HEK293T (cell line): ENCODE data around the gene CDH4.

Experiments used
- ARNT ChIP-seq: fragments of 450-650 bp; IDR thresholded peaks from 2 replicates; pipeline ENCODE4 v1.6.1; 2017; ENCODE audit warnings: mild to moderate bottlenecking
- BHLHE40 ChIP-seq: fragments of 450-650 bp; IDR thresholded peaks from 2 replicates; pipeline ENCODE4 v1.6.1; 2016; ENCODE audit warnings: mild to moderate bottlenecking, moderate library complexity, borderline replicate concordance
- CTBP1 ChIP-seq: fragments of 450-650 bp; IDR thresholded peaks from 2 replicates; pipeline ENCODE4 v1.6.1; 2016; ENCODE audit warnings: borderline replicate concordance
- ELF4 ChIP-seq: fragments of 450-650 bp; IDR thresholded peaks from 2 replicates; pipeline ENCODE4 v1.6.1; 2017; ENCODE audit warnings: antibody characterized with exemption
- FOXM1 ChIP-seq: fragments of 450-650 bp; IDR thresholded peaks from 2 replicates; pipeline ENCODE4 v1.6.1; 2017; ENCODE audit warnings: mild to moderate bottlenecking, borderline replicate concordance
- HDGF ChIP-seq: fragments of 450-650 bp; IDR thresholded peaks from 2 replicates; pipeline ENCODE4 v1.6.1; 2017; ENCODE audit warnings: antibody characterized with exemption, borderline replicate concordance
- NFRKB ChIP-seq: fragments of 450-650 bp; IDR thresholded peaks from 2 replicates; pipeline ENCODE4 v1.6.1; 2016; ENCODE audit warnings: mild to moderate bottlenecking, moderate library complexity
- SP1 ChIP-seq: fragments of 450-650 bp; IDR thresholded peaks from 2 replicates; pipeline ENCODE4 v1.6.1; 2017
- SUZ12 ChIP-seq: fragments of 450-650 bp; IDR thresholded peaks from 2 replicates; pipeline ENCODE4 v1.6.1; 2016; ENCODE audit warnings: mild to moderate bottlenecking
- TF ChIP-seq, protein P1 (sequence below): fragments of 450-650 bp; IDR thresholded peaks from 2 replicates; pipeline ENCODE4 v1.6.1; 2016

DNA sequence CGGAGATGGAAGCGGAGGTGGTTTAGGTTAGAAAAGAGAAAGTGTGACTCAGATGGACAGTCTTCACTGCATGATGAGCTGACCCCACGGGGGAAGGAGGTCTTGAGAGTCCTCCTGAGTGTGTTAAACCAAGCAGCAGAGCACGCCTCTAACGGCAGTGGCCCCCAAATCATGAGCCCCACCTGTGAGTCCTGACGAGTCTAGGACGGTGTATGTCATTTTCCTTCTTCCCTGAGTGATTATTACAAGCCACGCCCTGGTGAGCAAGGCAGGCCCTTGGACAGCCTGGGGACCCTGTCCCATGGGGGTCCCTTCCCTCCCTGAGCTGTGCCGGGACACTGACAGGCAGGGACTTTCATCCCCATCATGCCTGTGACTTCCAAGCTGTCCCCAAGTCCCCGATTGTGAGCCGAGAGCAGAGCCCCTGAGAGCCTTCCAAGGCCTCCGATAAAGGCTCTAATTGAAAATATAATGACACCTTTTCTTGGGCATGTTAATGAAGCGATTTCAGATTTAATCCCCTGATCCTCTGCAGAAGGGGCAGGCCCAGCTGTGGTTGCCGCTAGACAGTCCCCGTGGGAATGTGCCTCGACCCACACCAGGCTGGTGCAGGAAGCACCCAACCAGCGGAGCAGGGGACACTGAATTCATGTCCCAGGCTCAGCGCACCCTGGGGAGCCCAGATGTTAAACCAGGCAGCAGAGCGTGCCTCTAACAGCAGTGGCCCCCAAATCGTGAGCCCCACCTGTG lies 493.5 kb downstream of the CDH4 start:
- no peak for TF ChIP-seq NFRKB
- no peak for TF ChIP-seq CTBP1
- TF ChIP-seq HDGF, result no peak
- no peak for TF ChIP-seq FOXM1
- TF ChIP-seq BHLHE40, result no peak
- no peak for TF ChIP-seq ARNT
- TF ChIP-seq SUZ12, result no peak
- TF ChIP-seq SP1, result no peak
- no peak for TF ChIP-seq ELF4
- TF ChIP-seq, protein P1, sequence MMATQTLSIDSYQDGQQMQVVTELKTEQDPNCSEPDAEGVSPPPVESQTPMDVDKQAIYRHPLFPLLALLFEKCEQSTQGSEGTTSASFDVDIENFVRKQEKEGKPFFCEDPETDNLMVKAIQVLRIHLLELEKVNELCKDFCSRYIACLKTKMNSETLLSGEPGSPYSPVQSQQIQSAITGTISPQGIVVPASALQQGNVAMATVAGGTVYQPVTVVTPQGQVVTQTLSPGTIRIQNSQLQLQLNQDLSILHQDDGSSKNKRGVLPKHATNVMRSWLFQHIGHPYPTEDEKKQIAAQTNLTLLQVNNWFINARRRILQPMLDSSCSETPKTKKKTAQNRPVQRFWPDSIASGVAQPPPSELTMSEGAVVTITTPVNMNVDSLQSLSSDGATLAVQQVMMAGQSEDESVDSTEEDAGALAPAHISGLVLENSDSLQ, result no peak
